Right cardiac atrium (tissue), 5 donors: Measurements from ENCODE around the gene UBE2S. TPM values are rescaled to one million over a fixed set of nuclear protein-coding genes. Genes with fewer than 3 reads are reported as not detected.
A peak's percentile ranks its signal among the peaks of the same experiment; 100 is the strongest.

Experiments
- ATAC-seq, 2 donors: fragments of 200-7000 bp; cut with Tn5 transposase; one replicate each; pipeline versions ENCODE4 v1.8.0 to v1.9.1; 2020; ENCODE audit warnings: moderate library complexity in 2 of 2, mild to moderate bottlenecking in 1 of 2
- DNase-seq, 3 donors: peaks; one replicate each; pipeline ENCODE4 v3.0.0-alpha.2; 2020
- H3K27ac ChIP-seq: one replicate; pipeline ENCODE4 v1.5.1; 2013; ENCODE audit warnings: mild to moderate bottlenecking, low read length, control low read depth, moderate library complexity
- H3K27me3 ChIP-seq: one replicate; pipeline ENCODE4 v1.6.1; 2013; ENCODE audit not compliant: control insufficient read depth, insufficient read depth
- H3K4me1 ChIP-seq: one replicate; pipeline ENCODE4 v1.6.1; 2013; ENCODE audit warnings: low read length; ENCODE audit not compliant: control insufficient read depth, insufficient read depth
- H3K4me3 ChIP-seq: one replicate; pipeline ENCODE4 v1.5.1; 2013; ENCODE audit warnings: low read length, control low read depth
- H3K9me3 ChIP-seq: one replicate; pipeline ENCODE4 v1.6.1; 2013; ENCODE audit warnings: low read length; ENCODE audit not compliant: control insufficient read depth
- WGBS: extraction: QIAGEN DNeasy Blood & Tissue Kit; methylation state at CpG from one replicate; pipeline ENCODE4 v1.1.7; 2013; 5-methylcytosine and 5-hydroxymethylcytosine counted together
- intact Hi-C, 4 donors: fragments of 100-400 bp; cut with DNase I; formaldehyde crosslinking; loops; one replicate each; pipeline versions ENCODE4 v1.11.0 to v1.14.0; 2022 to 2023
- polyA plus RNA-seq: library from polyadenylated mRNA; stranded (reverse); fragments of 200-250 nt; gene quantifications from one replicate; pipeline ENCODE4 v1.2.3, GENCODE V29; 2013
- total RNA-seq, 4 donors: library from RNA; stranded (reverse); fragmentation: NEBNext Ultra II Directional; extraction: Animal tissue kit (Norgen Biotek cat#: 25700); gene quantifications; one replicate each; pipeline ENCODE4 v1.2.1, GENCODE V29; 2021
- donor health status: healthy with polysubstance abuse.
- donor health status: DM: no; HTN: yes; CAD: no.
- donor health status: DM: no; HTN: no; CAD: no.
- donor health status: DM: no; HTN: yes; CAD: no; lungs with severe emphysema.
- donor health status: DM: yes; HTN: yes; CAD: no.

Gene UBE2S
- total and polyA plus RNA-seq, 5 donors, result 12.2 to 32.7 (median 24.2) TPM

DNA sequence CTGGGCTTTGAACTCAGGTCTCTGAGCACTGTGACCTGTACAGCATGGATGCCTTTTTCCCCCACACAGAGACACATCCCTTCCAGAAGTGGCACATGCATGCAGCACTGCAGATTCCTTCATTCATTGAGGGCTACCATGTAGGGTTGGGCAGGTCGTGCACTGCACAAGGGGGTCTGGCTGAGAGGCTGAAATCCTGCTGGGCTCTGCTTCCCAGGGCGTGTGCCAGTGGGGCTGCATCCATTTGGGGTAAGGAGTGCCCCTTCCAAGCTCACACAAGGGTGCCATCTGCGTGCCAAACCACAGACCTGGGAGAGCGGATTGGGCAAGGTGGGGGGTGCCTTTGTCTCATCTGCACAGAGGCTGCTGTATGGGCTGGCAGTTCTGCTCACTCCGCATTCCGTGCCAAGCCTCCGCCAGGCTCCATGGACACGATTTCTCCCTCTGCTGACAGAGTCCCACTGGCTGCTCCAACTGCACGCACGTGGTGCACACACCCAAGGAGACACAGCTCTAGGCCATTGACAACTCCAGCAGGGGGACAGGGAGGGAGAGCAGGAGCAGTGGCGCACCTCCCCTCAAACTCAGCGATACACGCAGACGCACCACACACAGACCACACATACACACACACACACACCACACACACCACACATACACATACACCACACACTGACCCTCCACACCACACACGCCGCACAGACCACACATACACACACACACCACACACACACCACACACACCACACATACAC lies 40.0 kb upstream of the UBE2S start:
- Histone ChIP-seq H3K27me3 (no peaks in the 10 kb centered on the region), H3K27ac (no peak overlapping the region), H3K4me3 (no peak overlapping the region), H3K4me1 (no peaks in the 10 kb centered on the region), H3K9me3 (no peaks in the 10 kb centered on the region)
- peak; percentile 23 to 28 for ATAC-seq
- peak in 2 of 3 donors; percentile 49 to 51 for DNase-seq
- WGBS, result 30% methylated on average over 16 of the region's 16 CpGs
- intact Hi-C loops, result no loop called here

DNA sequence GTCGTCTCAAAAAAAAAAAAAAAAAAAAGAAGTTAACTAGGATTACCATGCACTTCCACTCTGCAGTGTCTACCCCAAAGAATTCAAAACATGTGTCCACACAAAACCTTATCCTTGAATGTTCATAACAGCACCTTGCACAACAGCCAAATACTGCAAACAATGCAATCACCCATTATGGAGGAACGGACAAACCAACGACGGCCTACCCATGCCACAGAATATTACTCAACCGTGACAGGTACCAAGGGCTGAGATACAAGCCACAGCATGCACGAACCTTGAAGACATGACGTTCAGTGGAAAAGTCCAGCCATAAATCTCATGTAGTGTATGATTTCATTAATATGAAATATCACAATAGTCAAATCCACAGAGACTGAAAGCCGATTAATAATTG lies 38.5 kb upstream of the UBE2S start:
- Histone ChIP-seq H3K9me3 (no peaks in the 10 kb centered on the region), H3K27ac (no peak overlapping the region), H3K4me1 (no peaks in the 10 kb centered on the region), H3K27me3 (no peaks in the 10 kb centered on the region), H3K4me3 (no peak overlapping the region)
- DNase-seq, result no peak
- 77% methylated on average over 8 of the region's 8 CpGs for WGBS
- no peak for ATAC-seq
- intact Hi-C loops, result no loop called here

DNA sequence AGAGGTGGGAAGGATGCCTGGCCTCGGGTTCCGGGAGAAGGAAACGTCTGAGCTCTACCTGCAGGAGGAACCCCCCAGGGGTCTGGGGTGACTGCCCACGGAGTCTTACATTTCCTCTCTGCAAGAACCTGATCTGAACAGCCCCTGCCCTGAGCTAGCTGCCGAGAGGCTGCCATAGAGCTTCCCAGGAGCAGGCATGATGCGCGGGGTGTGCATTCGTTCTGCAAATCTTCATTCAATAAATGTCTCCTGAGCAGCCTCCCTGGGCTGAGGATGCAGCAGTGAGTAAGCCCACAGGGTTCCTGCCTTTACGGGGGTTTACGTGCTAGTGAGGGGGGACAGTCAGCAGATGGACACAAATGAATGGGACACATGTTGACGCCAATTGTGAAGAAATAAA lies 37.1 kb upstream of the UBE2S start:
- Histone ChIP-seq H3K4me3 (no peak overlapping the region), H3K27me3 (no peaks in the 10 kb centered on the region), H3K27ac (no peak overlapping the region), H3K4me1 (no peaks in the 10 kb centered on the region), H3K9me3 (no peaks in the 10 kb centered on the region)
- 40% methylated on average over 11 of the region's 11 CpGs for whole genome bisulfite sequencing
- ATAC-seq (no peak), DNase-seq (no peak)
- intact Hi-C loops, result no loop called here

DNA sequence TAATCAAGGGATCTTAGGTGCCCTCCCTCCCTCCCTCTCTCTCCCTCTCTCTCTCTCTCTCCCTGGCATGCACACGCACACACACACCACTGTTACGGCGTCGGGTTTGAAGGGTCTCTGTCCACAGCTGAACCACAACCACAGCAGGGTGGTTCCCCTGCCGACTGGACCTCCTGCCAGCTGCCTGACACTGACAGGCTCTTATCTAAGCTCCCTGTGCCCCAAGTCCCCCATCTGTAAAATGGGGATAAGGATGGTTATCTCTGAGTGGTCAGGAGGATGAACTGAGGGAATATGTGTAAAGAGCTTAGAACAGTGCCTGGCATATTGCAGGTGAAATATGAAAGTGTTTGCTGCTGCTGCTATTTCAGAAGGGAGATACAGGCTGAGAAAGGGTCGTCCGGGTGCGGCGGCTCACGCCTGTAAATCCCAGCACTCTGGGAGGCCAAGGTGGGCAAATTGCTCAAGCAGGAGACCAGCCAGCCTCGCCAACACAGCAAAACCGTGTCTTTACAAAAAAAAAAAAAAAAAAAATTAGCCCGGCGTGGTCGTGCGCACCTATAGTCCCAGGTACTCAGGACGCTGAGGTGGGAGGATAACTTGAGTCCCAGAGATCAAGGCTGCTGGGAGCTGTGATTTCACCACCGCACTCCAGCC lies 36.4 kb upstream of the UBE2S start:
- DNase-seq (no peak), ATAC-seq (no peak)
- no peaks in the 10 kb centered on the region for H3K27me3 ChIP-seq
- no peak overlapping the region for H3K4me3 ChIP-seq
- H3K4me1 ChIP-seq, result no peaks in the 10 kb centered on the region
- WGBS, result 32% methylated on average over 18 of the region's 18 CpGs
- intact Hi-C loops, result no loop called here
- no peak overlapping the region for H3K27ac ChIP-seq
- no peaks in the 10 kb centered on the region for H3K9me3 ChIP-seq

DNA sequence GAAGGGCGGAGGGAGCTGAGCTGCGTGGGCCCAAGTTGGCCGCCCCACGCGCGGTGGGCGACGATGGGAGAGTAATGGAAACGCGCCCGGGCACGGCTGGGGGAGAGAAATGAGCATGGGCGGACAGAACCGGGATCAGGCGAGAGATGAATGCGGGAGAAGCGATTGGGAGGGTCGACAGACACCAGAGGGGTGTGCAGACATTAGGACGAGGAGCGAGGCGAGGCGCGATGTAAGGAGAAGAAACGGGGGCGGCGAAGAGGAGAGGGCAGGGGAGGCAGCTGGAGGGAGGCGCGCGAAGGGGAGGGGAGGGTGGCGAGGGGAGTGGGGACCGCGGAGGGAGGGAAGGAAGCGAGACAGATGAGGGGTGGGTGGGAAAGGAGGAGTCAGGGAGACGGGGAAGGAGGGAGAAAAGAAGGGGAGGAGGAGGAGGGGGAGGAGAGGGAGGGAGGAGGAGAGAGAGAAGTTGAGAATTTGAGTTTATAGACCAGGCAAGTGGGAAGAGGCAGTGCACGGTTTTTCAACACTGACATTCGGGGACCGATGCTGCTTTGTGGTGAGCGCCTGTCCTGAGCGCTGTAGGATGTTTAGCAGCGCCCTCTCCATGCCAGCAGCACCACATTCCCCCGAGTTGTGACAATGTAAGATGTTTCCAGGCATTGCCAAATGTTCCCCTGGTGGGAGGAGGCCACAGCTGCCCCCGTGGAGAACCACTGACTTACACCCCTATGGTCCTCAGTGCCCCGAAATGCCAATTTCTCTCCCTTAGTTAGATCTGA lies 35.6 kb upstream of the UBE2S start, which contains the start of gene SHISA7:
Gene SHISA7, minus strand, starts transcription at position 256 of the 779 bp plus-strand sequence. CDS start 437 bp downstream, outside the sequence.
- no peaks in the 10 kb centered on the region for H3K4me1 ChIP-seq
- no peak within 1 kb of the TSS for H3K27ac ChIP-seq
- intact Hi-C loops, result no loop called here
- H3K27me3 ChIP-seq, result no peaks in the 10 kb centered on the region
- 2% methylated on average over 43 of the region's 43 CpGs for WGBS
- DNase-seq (no peak), ATAC-seq (no peak)
- H3K9me3 ChIP-seq, result no peaks in the 10 kb centered on the region
- no peak within 1 kb of the TSS for H3K4me3 ChIP-seq

DNA sequence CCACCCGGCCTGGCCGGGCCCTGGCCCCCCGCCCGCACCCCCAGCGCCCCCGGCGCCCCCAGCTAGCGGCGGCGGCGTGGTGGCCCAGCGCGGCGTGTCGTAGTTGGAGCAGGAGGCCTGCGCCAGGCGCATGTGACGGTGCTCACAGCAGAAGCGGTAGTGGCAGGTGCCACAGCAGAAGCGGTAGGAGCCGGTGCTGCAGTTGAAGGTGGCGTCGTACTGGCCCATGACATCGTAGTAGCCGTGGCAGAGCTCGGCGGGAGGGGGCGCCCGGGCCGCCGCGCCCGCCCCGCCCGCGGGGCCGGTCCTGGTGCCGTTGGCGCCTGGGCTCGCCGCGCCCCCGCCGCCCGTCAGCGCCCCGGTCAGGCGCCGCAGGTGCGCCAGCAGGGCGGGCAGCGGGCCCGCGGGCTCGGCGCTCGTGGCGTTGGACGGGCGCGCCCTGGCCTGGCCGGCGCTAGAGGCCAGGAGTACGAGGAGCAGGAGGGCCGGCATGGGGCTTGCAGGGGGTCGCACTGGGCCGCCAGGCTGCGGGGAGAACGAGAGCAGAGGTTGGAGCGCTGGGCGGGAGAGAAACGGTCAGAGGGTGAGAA lies 34.9 kb upstream of the UBE2S start:
- Histone ChIP-seq H3K4me3 (no peak overlapping the region), H3K27me3 (no peaks in the 10 kb centered on the region), H3K9me3 (no peaks in the 10 kb centered on the region), H3K27ac (no peak overlapping the region), H3K4me1 (no peaks in the 10 kb centered on the region)
- WGBS, result 1% methylated on average over 72 of the region's 72 CpGs
- no peak for DNase-seq
- ATAC-seq, result no peak
- intact Hi-C loops, result no loop called here

DNA sequence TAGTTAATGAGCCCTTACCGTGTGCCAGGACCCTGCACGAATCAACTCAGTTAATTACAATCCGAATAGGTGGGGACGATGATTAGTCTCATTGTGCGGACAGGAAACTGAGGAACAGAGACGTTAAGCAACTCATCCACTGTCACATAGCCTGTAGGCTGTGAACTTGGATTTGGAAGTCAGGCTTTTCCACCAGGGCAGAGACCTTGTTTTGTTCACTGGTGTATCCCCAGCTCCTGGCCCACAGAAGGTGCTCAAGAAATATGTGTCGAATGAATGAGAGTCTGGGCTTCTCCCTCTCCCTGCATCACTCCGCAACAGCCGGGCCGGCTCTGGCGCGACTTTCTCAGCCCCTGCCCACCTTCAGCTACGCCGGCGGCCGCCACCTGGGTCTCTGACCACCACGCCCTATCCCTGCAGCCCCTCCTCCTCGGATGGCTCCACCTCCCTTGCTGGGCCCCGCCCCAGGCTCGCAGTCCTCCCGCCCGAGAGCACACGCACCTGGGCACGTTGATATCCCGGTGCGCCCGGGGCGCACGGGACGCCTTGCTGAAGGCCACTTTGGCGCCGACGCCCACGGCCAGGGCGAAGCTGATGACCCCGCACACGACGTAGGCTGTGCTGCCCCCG lies 34.2 kb upstream of the UBE2S start:
- WGBS, result 3% methylated on average over 39 of the region's 39 CpGs
- Histone ChIP-seq H3K4me3 (no peak overlapping the region), H3K27me3 (no peaks in the 10 kb centered on the region), H3K27ac (no peak overlapping the region), H3K4me1 (no peaks in the 10 kb centered on the region), H3K9me3 (no peaks in the 10 kb centered on the region)
- DNase-seq (peak in 1 of 3 donors; percentile 53), ATAC-seq (no peak)
- intact Hi-C loops, result no loop called here

DNA sequence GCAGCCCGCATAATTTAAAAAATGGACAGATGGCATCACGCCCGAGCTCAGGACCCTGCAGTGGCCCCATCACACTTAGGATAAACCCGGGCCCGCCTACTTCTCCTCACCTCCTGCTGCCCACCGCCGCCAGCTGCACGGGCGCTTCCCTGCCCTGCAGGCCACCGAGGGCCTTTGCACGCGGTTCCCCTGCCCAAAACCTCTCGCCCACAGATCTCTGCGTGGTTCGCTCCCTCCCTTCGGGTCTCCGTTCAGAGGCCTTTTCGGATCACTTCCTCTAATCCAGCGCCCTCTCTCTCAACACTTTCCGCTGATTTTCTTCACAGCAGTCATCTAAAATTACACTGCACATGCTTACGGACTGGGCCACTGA lies 33.7 kb upstream of the UBE2S start:
- Histone ChIP-seq H3K4me3 (no peak overlapping the region), H3K27ac (no peak overlapping the region), H3K27me3 (no peaks in the 10 kb centered on the region), H3K9me3 (no peaks in the 10 kb centered on the region), H3K4me1 (no peaks in the 10 kb centered on the region)
- WGBS, result 4% methylated on average over 21 of the region's 21 CpGs
- intact Hi-C loops, result no loop called here
- DNase-seq (no peak), ATAC-seq (no peak)

DNA sequence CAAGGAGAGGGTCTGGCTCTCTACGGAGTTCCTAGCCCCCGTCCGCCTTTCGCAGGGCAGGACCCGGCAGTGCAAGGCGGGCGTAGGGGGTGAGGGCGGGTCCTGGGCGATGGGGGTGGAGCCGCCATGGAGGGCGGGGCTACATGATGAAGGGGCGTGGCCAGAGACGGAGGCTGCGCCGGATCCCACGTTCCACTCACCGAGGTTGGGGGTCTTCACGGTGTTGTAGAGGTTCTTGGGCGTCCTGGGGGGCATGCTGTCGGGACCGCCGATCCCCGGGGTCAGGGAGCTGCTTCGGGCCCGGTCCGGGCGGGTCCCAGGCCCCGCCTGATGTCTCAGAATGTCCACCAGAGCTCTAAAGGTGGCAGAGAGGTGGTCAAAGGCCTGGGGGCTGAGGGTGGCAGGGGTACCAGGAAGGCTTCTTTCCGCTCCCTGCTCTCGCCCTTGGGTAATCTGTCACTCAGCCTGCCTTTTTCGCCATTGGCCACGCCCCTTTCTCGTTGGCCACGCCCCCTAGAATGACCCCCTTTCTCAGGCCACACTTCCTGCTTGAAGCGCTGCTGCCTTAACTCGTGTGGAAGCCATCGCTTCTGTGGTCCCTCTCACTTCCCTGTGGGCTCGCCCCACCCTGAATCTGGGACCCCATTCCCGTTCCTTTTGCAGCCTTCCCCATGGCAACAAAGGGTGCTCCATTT lies 33.0 kb upstream of the UBE2S start:
- H3K27me3 ChIP-seq, result no peaks in the 10 kb centered on the region
- H3K9me3 ChIP-seq, result no peaks in the 10 kb centered on the region
- intact Hi-C loops, result no loop called here
- ATAC-seq, result no peak
- no peak overlapping the region for H3K4me3 ChIP-seq
- DNase-seq, result peak in 2 of 3 donors; percentile 62 to 68
- WGBS, result 8% methylated on average over 39 of the region's 39 CpGs
- no peak overlapping the region for H3K27ac ChIP-seq
- H3K4me1 ChIP-seq, result no peaks in the 10 kb centered on the region

DNA sequence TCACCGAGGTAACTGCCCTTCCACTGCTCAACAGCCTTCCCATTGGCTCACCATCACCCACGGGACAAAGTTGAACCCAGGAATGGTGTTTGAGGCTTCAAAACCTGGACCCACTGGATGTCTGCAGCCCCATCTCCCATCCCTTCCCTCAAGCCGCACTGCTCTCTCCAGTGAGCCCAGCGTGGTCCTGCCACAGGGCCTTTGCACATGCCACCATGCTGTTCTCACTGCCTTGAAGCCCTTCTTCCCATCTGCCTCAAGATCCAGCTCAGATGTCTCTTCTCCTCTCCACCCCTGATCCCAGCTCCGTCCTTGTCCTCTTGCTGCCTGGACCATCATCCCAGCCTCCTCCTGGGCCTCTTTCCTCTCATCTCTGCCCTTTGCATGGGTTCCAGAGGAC lies 31.5 kb upstream of the UBE2S start:
- DNase-seq, result no peak
- Histone ChIP-seq H3K4me1 (no peaks in the 10 kb centered on the region), H3K27ac (no peak overlapping the region), H3K27me3 (no peaks in the 10 kb centered on the region), H3K4me3 (no peak overlapping the region), H3K9me3 (no peaks in the 10 kb centered on the region)
- intact Hi-C loops, result no loop called here
- no peak for ATAC-seq
- 78% methylated on average over 5 of the region's 5 CpGs for WGBS
